Activated naive CD4-positive, alpha-beta T cell treated with anti-CD3 and anti-CD28 coated beads, Interleukin-2, amount 50 U/mL, for 24 hours (primary cell): Measurements from ENCODE around the gene ERP29.

Source experiments
- H3K27ac Mint-ChIP-seq: one replicate; pipeline ENCODE4 v1.8.0; 2021; ENCODE audit warnings: mild to moderate bottlenecking, mixed read lengths
- H3K27me3 Mint-ChIP-seq: one replicate; pipeline ENCODE4 v1.8.0; 2021; ENCODE audit warnings: mixed read lengths
- H3K36me3 Mint-ChIP-seq: one replicate; pipeline ENCODE4 v1.8.0; 2021; ENCODE audit warnings: mixed read lengths
- H3K4me1 Mint-ChIP-seq: one replicate; pipeline ENCODE4 v1.8.0; 2021; ENCODE audit warnings: mixed read lengths
- H3K4me3 Mint-ChIP-seq: one replicate; pipeline ENCODE4 v1.8.0; 2021; ENCODE audit warnings: mild to moderate bottlenecking, mixed read lengths
- H3K9me3 Mint-ChIP-seq: one replicate; pipeline ENCODE4 v1.8.0; 2021; ENCODE audit warnings: mixed read lengths

Gene ERP29

GRCh38 chr12:112049351-112049750 lies 36.1 kb downstream of the ERP29 start:
- Mint-ChIP-seq H3K27ac (no peak overlapping the region), H3K36me3 (peaks cover 18% of the 10 kb centered on the region), H3K9me3 (no peaks in the 10 kb centered on the region), H3K27me3 (no peaks in the 10 kb centered on the region), H3K4me1 (peaks cover 5% of the 10 kb centered on the region), H3K4me3 (no peak overlapping the region)

GRCh38 chr12:112061137-112061536 lies 47.9 kb downstream of the ERP29 start:
- Mint-ChIP-seq H3K27me3 (no peaks in the 10 kb centered on the region), H3K27ac (no peak overlapping the region), H3K36me3 (peaks cover 10% of the 10 kb centered on the region), H3K9me3 (no peaks in the 10 kb centered on the region), H3K4me3 (no peak overlapping the region), H3K4me1 (no peaks in the 10 kb centered on the region)

GRCh38 chr12:112063273-112063672 lies 50.0 kb downstream of the ERP29 start:
- Mint-ChIP-seq H3K4me3 (no peak overlapping the region), H3K36me3 (peaks cover 9% of the 10 kb centered on the region), H3K4me1 (no peaks in the 10 kb centered on the region), H3K27ac (no peak overlapping the region), H3K9me3 (no peaks in the 10 kb centered on the region), H3K27me3 (no peaks in the 10 kb centered on the region)

- H3K4me3 Mint-ChIP-seq, result no peak overlapping the region
- H3K36me3 Mint-ChIP-seq, result peaks cover 11% of the 10 kb centered on the region
- peak overlapping the region; percentile 56 for H3K27ac Mint-ChIP-seq
These were observed 53.3 kb downstream of the ERP29 start for GRCh38 chr12:112066566-112066965.

More at GRCh38 chr12:112066566-112066965, 53.3 kb downstream of the ERP29 start:
- Mint-ChIP-seq H3K4me1 (no peaks in the 10 kb centered on the region), H3K9me3 (no peaks in the 10 kb centered on the region), H3K27me3 (no peaks in the 10 kb centered on the region)
